HG02840 (cell line): ENCODE measurements around the gene TCN1.

Experiments
- ATAC-seq: cut with Tn5 transposase; IDR thresholded peaks from one replicate; pipeline ENCODE4 v1.9.1; 2021; ENCODE audit warnings: mild to moderate bottlenecking, moderate library complexity, moderate number of reproducible peaks; ENCODE audit not compliant: unreplicated experiment, low FRiP score

TCN1 gene

GRCh38 chr11:59810911-59811259, 55.4 kb downstream of the TCN1 start:
- ATAC-seq = no peak

GRCh38 chr11:59810189-59810910, 55.9 kb downstream of the TCN1 start, which contains the start of gene MRPL16:
Gene MRPL16 (minus strand): TSS chr11:59810778. CDS start chr11:59810658, 120 bp downstream.
- ATAC-seq = peak; percentile 100

GRCh38 chr11:59807047-59807610, 59.2 kb downstream of the TCN1 start:
- no peak for ATAC-seq

- ATAC-seq = no peak
These were observed 62.2 kb downstream of the TCN1 start for GRCh38 chr11:59804061-59804460.
